Lower leg skin (tissue), 3 donors: ENCODE measurements around the gene GPS1.

Source experiments
- POLR2A ChIP-seq, 2 donors: fragments of 450-650 bp; IDR thresholded peaks; one replicate each; pipeline ENCODE4 v1.6.1; 2016 to 2017; ENCODE audit warnings: antibody characterized with exemption in 2 of 2, mild to moderate bottlenecking in 1 of 2, moderate library complexity in 1 of 2
- TF ChIP-seq, protein P1 (sequence below), 3 donors: fragments of 450-650 bp; IDR thresholded peaks; one replicate each; pipeline ENCODE4 v1.5.1; 2016; ENCODE audit warnings: antibody characterized with exemption in 3 of 3, mild to moderate bottlenecking in 3 of 3, moderate library complexity in 2 of 3

DNA sequence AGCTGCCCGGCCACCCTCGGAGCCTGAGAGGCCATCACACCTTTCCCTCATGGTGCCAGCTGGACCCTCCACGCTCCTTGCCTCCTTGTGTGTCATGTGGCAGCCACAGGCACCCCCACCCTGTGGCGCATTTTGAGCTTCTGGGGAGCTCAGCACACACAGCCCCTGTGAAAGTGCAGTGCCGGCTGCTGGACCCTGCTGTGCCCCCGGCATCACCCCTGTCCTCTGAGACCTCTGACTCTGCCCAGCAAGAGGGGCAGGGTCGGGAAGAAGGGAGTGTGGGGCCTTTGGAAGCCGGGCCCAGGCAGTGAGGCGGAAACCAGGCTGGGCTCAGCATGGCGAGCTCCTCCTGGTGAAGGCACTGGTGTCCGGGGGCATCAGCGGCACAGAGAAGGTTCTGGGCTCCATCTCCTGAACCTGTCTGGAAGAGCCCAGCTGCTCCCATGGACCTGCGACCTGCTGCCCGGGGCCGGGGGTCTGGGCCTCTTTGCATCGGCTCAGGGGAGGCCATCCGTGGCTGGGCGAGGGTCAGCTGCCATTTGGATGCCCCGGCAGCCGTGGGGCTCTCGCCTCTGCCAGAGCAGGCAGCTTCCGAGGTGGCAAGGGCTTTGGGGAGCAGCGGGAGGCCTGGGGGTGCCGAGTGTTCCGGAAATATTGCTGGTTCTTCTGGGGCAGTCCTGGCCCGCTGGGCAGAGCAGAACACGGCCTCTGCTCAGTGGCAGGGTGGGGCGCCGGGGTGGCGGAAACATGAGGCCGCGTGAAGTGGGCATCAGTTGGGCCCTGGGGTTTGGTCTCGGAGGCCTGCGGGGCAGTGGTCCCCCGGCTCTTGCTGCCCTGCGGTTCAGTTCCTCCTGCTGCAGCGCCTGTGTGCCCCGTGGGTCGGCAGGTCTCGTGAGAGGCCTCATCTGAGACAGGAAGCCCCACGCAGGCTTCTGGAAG is 46.9 kb upstream of the GPS1 start:
- TF ChIP-seq, protein P1, sequence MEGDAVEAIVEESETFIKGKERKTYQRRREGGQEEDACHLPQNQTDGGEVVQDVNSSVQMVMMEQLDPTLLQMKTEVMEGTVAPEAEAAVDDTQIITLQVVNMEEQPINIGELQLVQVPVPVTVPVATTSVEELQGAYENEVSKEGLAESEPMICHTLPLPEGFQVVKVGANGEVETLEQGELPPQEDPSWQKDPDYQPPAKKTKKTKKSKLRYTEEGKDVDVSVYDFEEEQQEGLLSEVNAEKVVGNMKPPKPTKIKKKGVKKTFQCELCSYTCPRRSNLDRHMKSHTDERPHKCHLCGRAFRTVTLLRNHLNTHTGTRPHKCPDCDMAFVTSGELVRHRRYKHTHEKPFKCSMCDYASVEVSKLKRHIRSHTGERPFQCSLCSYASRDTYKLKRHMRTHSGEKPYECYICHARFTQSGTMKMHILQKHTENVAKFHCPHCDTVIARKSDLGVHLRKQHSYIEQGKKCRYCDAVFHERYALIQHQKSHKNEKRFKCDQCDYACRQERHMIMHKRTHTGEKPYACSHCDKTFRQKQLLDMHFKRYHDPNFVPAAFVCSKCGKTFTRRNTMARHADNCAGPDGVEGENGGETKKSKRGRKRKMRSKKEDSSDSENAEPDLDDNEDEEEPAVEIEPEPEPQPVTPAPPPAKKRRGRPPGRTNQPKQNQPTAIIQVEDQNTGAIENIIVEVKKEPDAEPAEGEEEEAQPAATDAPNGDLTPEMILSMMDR (IDR thresholded peaks at IDR 0.05), result no peak
- TF ChIP-seq POLR2A (IDR thresholded peaks at IDR 0.05), result no peak
